WI38 (cell line): ENCODE measurements around the gene ARHGEF7.
"Not testable (repeated sequence)": the region's sequence is repeated elsewhere in the genome, so short reads cannot be mapped to it uniquely, and the experiment has no call there.

Source experiments
- H3K4me3 ChIP-seq: 2 replicates; pipeline ENCODE4 v1.5.1; 2011; ENCODE audit warnings: low read depth, mild to moderate bottlenecking, control low read depth, low read length
- CTCF ChIP-seq: IDR thresholded peaks from 2 replicates; pipeline ENCODE4 v1.5.1; 2012; ENCODE audit warnings: low read depth, mild to moderate bottlenecking, control low read depth, low read length

ARHGEF7 gene

GRCh38 chr13:111253365-111253872 is 138.3 kb downstream of the ARHGEF7 start:
- TF ChIP-seq CTCF = no peak
- no peak overlapping the region for H3K4me3 ChIP-seq

- H3K4me3 ChIP-seq = no peak overlapping the region
Measured at GRCh38 chr13:111255228-111255790, 140.2 kb downstream of the ARHGEF7 start.

GRCh38 chr13:111256458-111256857 is 141.3 kb downstream of the ARHGEF7 start:
- no peak for TF ChIP-seq CTCF
- no peak overlapping the region for H3K4me3 ChIP-seq

More at GRCh38 chr13:111255228-111255790, 140.2 kb downstream of the ARHGEF7 start:
- no peak for TF ChIP-seq CTCF

- H3K4me3 ChIP-seq = no peak overlapping the region
- TF ChIP-seq CTCF = no peak
Measured at GRCh38 chr13:111256946-111257345, 141.8 kb downstream of the ARHGEF7 start.

GRCh38 chr13:111257899-111258298 is 142.8 kb downstream of the ARHGEF7 start:
- H3K4me3 ChIP-seq = not testable (repeated sequence)

GRCh38 chr13:111258637-111259036 is 143.5 kb downstream of the ARHGEF7 start:
- TF ChIP-seq CTCF = no peak
- H3K4me3 ChIP-seq = no peak overlapping the region

GRCh38 chr13:111259058-111259457 is 143.9 kb downstream of the ARHGEF7 start:
- no peak for TF ChIP-seq CTCF
- no peak overlapping the region for H3K4me3 ChIP-seq

- no peak for TF ChIP-seq CTCF
- no peak overlapping the region for H3K4me3 ChIP-seq
Measured at GRCh38 chr13:111261326-111261725, 146.2 kb downstream of the ARHGEF7 start.
